GM12865 (cell line): ENCODE results near the gene RUBCNL.

ENCODE experiments used
- DNase-seq: peaks from one replicate; pipeline ENCODE4 v3.0.0; 2010; ENCODE audit warnings: low read depth
- H3K4me3 ChIP-seq: 2 replicates; pipeline ENCODE4 v1.5.1; 2011; ENCODE audit warnings: mild to moderate bottlenecking, low read depth, low read length, control low read depth
- CTCF ChIP-seq: IDR thresholded peaks from 2 replicates; pipeline ENCODE4 v1.5.1; 2011; ENCODE audit warnings: low read length, control low read depth, low read depth, inconsistent platforms; ENCODE audit not compliant: insufficient read depth; ENCODE audit errors: missing control alignments

RUBCNL gene

GRCh38 chr13:46386392-46387063, 524 bp downstream of the RUBCNL start:
- no peak for TF ChIP-seq CTCF
- peak overlapping the region; percentile 57 for H3K4me3 ChIP-seq
- no peak for DNase-seq

- DNase-seq, result peak; percentile 57
- TF ChIP-seq CTCF, result no peak
- H3K4me3 ChIP-seq, result peak overlapping the region; percentile 57
Measured at GRCh38 chr13:46385946-46386345, 1.1 kb downstream of the RUBCNL start.

GRCh38 chr13:46383383-46383782, 3.7 kb downstream of the RUBCNL start:
- no peak for TF ChIP-seq CTCF
- H3K4me3 ChIP-seq, result no peak overlapping the region
- DNase-seq, result no peak

GRCh38 chr13:46382224-46382623, 4.8 kb downstream of the RUBCNL start:
- H3K4me3 ChIP-seq, result no peak overlapping the region
- TF ChIP-seq CTCF, result no peak
- DNase-seq, result peak; percentile 36

GRCh38 chr13:46380242-46380641, 6.8 kb downstream of the RUBCNL start:
- no peak overlapping the region for H3K4me3 ChIP-seq
- no peak for TF ChIP-seq CTCF
- DNase-seq, result peak; percentile 36

GRCh38 chr13:46379611-46380010, 7.4 kb downstream of the RUBCNL start:
- H3K4me3 ChIP-seq, result no peak overlapping the region
- DNase-seq, result no peak
- no peak for TF ChIP-seq CTCF

- H3K4me3 ChIP-seq, result no peak overlapping the region
- DNase-seq, result no peak
- TF ChIP-seq CTCF, result no peak
Measured at GRCh38 chr13:46378411-46378810, 8.6 kb downstream of the RUBCNL start.
